Uterus (tissue), 4 donors: ENCODE results near the gene ITIH4. TPM values are rescaled to one million over a fixed set of nuclear protein-coding genes. Genes with fewer than 3 reads are reported as not detected.

ENCODE experiments used
- DNase-seq, 2 donors: peaks; one replicate each; pipeline ENCODE4 v3.0.0-alpha.2; 2019 to 2020
- H3K27ac ChIP-seq, 2 donors: fragments of 200-600 bp; sonication (generic); 1 replicate in 1 of 2; 2 replicates in 1 of 2; pipeline ENCODE4 v1.5.1; 2016 to 2018
- H3K27me3 ChIP-seq, 2 donors: fragments of 200-600 bp; sonication (generic); one replicate each; pipeline ENCODE4 v1.5.1; 2018 to 2019; ENCODE audit warnings: control low read depth in 1 of 2
- H3K36me3 ChIP-seq, 2 donors: fragments of 200-600 bp; sonication (generic); one replicate each; pipeline ENCODE4 v1.5.1; 2019; ENCODE audit warnings: control low read depth in 1 of 2
- H3K4me1 ChIP-seq, 2 donors: fragments of 200-600 bp; sonication (generic); one replicate each; pipeline ENCODE4 v1.5.1; 2018 to 2019; ENCODE audit warnings: control low read depth in 1 of 2
- H3K4me3 ChIP-seq, 2 donors: fragments of 200-600 bp; sonication (generic); 1 replicate in 1 of 2; 2 replicates in 1 of 2; pipeline ENCODE4 v1.5.1; 2018 to 2019; ENCODE audit warnings: mild to moderate bottlenecking in 1 of 2
- H3K9me3 ChIP-seq, 2 donors: fragments of 200-600 bp; sonication (generic); one replicate each; pipeline ENCODE4 v1.5.1; 2019; ENCODE audit warnings: control low read depth in 1 of 2
- CTCF ChIP-seq, 4 experiments: fragments of 200-600 bp in 2 of 4; fragments of 450-650 bp in 2 of 4; sonication (generic) in 2 of 4; IDR thresholded peaks; one replicate each; pipeline ENCODE4 v1.5.1; 2016 to 2019; ENCODE audit warnings: antibody characterized with exemption in 4 of 4, mild to moderate bottlenecking in 2 of 4, moderate library complexity in 1 of 4
- POLR2A ChIP-seq, 2 donors: fragments of 450-650 bp; IDR thresholded peaks; one replicate each; pipeline ENCODE4 v1.6.1; 2016; ENCODE audit warnings: antibody characterized with exemption in 2 of 2, mild to moderate bottlenecking in 1 of 2, moderate library complexity in 1 of 2
- intact Hi-C: fragments of 100-400 bp; cut with DNase I; formaldehyde crosslinking; loops from one replicate; pipeline ENCODE4 v1.15.1; 2023; ENCODE audit warnings: low total_unique reads
- microRNA-seq: library from miRNA; unstranded; fragments of <30 nt; microRNA quantifications from one replicate; pipeline ENCODE4, GENCODE V29; 2016; ENCODE audit warnings: borderline microRNAs expressed, borderline replicate concordance
- small RNA-seq: library from RNA; depleted of rRNA; stranded (forward); fragments of <200 nt; gene quantifications from one replicate; pipeline ENCODE3, GENCODE V24; 2016
- total RNA-seq, 4 donors: library from RNA; depleted of rRNA in 3 of 4; stranded (reverse); fragments of >200 nt in 3 of 4; gene quantifications; one replicate each; pipeline versions ENCODE4 v1.1.0 to v1.2.4, GENCODE V29; 2014 to 2023
- donor health status: DM: yes; HTN: yes; CAD: no.

ITIH4 gene
- total RNA-seq, 4 donors from 2014 or later: 0.26 to 8.7 (median 6.9) TPM

DNA sequence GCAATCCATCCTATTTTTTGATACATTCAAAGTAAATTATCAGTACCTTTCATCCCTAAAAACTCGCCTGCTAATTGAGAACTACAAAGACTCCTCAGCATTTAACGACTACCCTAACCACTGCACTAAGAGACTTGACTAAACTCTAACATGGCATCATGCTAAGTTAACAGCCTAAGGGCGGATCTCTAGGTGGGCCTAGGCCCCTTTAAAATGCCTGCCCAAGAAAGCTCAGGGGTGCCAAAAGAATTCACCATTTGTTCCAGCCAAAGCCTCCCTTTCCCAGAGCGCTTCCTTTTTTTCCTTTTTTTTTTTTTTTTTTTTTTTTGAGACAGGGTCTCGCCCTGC lies 59.2 kb downstream of the ITIH4 start:
- Histone ChIP-seq H3K27ac (peak overlapping the region; percentile 77), H3K36me3 (no peaks in the 10 kb centered on the region), H3K4me3 (peak overlapping the region; percentile 88 to 91), H3K27me3 (no peaks in the 10 kb centered on the region), H3K4me1 (peaks cover 0 to 8% of the 10 kb centered on the region in 2 donors), H3K9me3 (no peaks in the 10 kb centered on the region)
- TF ChIP-seq CTCF (IDR thresholded peaks at IDR 0.05): no peak
- TF ChIP-seq POLR2A (IDR thresholded peaks at IDR 0.05): no peak
- DNase-seq: no peak
- intact Hi-C loops: no loop called here

- Histone ChIP-seq H3K4me3 (peak within 1 kb of the TSS; percentile 88 to 91), H3K9me3 (no peaks in the 10 kb centered on the region), H3K4me1 (peaks cover 0 to 8% of the 10 kb centered on the region in 2 donors), H3K36me3 (no peaks in the 10 kb centered on the region), H3K27ac (peak within 1 kb of the TSS; percentile 77), H3K27me3 (no peaks in the 10 kb centered on the region)
- peak; percentile 87 to 90 for DNase-seq
- intact Hi-C loops: no loop called here
- TF ChIP-seq CTCF (IDR thresholded peaks at IDR 0.05) (peak; percentile 3 to 25 (median 10)), POLR2A (IDR thresholded peaks at IDR 0.05) (peak; percentile 42 to 53)
Observed at GRCh38 chr3:52770496-52771333, 59.8 kb downstream of the ITIH4 start, which contains the start of gene NEK4. TSS of gene NEK4 (minus strand) at chr3:52770940. CDS start at chr3:52770746, 194 bp downstream.

DNA sequence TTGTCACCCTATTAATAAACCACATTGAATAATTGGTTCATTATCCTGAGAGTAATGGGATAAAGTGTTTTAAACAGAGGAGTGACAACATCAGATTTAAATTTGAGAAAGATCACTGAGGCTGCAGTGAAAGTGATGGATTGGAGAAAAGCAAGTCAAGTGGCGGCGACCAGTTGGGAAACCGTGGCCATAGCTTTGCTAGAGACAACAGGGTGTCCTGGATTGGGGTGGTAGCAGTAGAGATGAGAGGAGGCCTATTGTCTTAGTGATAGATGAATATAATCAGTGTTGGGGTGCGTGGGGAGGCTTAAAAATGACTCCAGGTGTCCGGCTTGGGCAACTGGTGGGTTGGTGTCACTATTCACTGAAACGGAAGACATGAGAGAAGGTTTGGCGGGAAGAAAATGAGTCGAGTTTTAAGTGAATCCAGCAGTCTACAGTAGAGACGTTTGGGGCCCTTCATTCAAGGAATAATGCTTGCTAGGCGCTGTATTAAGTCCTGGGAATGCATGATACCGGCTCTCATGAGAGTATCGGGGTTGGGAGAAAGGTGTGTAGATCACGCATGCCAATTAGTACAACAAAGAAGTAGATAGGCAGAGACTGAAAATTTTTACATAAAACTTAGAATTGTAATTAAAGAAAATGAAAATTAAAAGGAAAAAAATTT lies 60.6 kb downstream of the ITIH4 start:
- intact Hi-C loops: no loop called here
- H3K27ac ChIP-seq: peak overlapping the region; percentile 24 to 77
- no peak for TF ChIP-seq CTCF (IDR thresholded peaks at IDR 0.05)
- no peak for TF ChIP-seq POLR2A (IDR thresholded peaks at IDR 0.05)
- no peaks in the 10 kb centered on the region for H3K9me3 ChIP-seq
- peak overlapping the region; percentile 88 to 91 for H3K4me3 ChIP-seq
- H3K4me1 ChIP-seq: peaks cover 0 to 8% of the 10 kb centered on the region in 2 donors
- DNase-seq: no peak
- H3K36me3 ChIP-seq: no peaks in the 10 kb centered on the region
- H3K27me3 ChIP-seq: no peaks in the 10 kb centered on the region

GRCh38 chr3:52763466-52763865 lies 67.0 kb downstream of the ITIH4 start:
- no peak for DNase-seq
- no peaks in the 10 kb centered on the region for H3K9me3 ChIP-seq
- intact Hi-C loops: no loop called here
- no peaks in the 10 kb centered on the region for H3K36me3 ChIP-seq
- H3K27ac ChIP-seq: no peak overlapping the region
- no peaks in the 10 kb centered on the region for H3K27me3 ChIP-seq
- H3K4me1 ChIP-seq: no peaks in the 10 kb centered on the region
- TF ChIP-seq CTCF (IDR thresholded peaks at IDR 0.05) (no peak), POLR2A (IDR thresholded peaks at IDR 0.05) (no peak)
- no peak overlapping the region for H3K4me3 ChIP-seq

Small RNA genes within 50 kb of the gene (microRNA-seq; reads per million reads assigned to microRNA genes)
- gene MIR8064: not detected

Small RNA genes within 50 kb of the gene (small RNA-seq; reads per million reads assigned to genes)
- not detected for gene MIR8064
- not detected for gene MUSTN1

Other genes with a start within 250 kb of the ITIH4 start
- gene PBRM1, start 144.8 kb downstream of the ITIH4 start, total RNA-seq: 100 to 1,000 TPM in 1 of 4 donors, 10 to 100 TPM in 3; 22.5 to 152 (median 56.6) TPM
- 100 to 1,000 TPM in 1 of 4 donors, 10 to 100 TPM in 3; 29.5 to 108 (median 53.9) TPM for gene GNL3, start 144.6 kb downstream of the ITIH4 start, total RNA-seq
- gene GLT8D1, start 124.9 kb downstream of the ITIH4 start, total RNA-seq: 100 to 1,000 TPM in 1 of 4 donors, 10 to 100 TPM in 2, 1 to 10 TPM in 1; 7.9 to 141 (median 48.9) TPM
- 10 to 100 TPM in 3 of 4 donors, 1 to 10 TPM in 1; 9.0 to 67.4 (median 59.1) TPM for gene SPCS1, start 124.6 kb downstream of the ITIH4 start, total RNA-seq
- 10 to 100 TPM; 16.8 to 48.0 (median 37.7) TPM for gene NEK4, start 59.7 kb downstream of the ITIH4 start, total RNA-seq
- under 1 TPM in 1 of 4 donors, not detected in 3; 0.18 TPM for gene ITIH1, start 53.1 kb downstream of the ITIH4 start, total RNA-seq
- gene ITIH3, start 35.9 kb downstream of the ITIH4 start, total RNA-seq: 10 to 100 TPM in 1 of 4 donors, 1 to 10 TPM in 2, under 1 TPM in 1; 0.48 to 11.8 (median 5.6) TPM
- 10 to 100 TPM in 1 of 4 donors, 1 to 10 TPM in 2, not detected in 1; 1.8 to 35.2 (median 8.7) TPM for gene MUSTN1, start 4.3 kb upstream of the ITIH4 start, total RNA-seq
- gene STIMATE, start 66.9 kb upstream of the ITIH4 start, total RNA-seq: 10 to 100 TPM in 3 of 4 donors, 1 to 10 TPM in 1; 6.7 to 24.1 (median 21.5) TPM
- 10 to 100 TPM in 3 of 4 donors, 1 to 10 TPM in 1; 3.3 to 37.9 (median 15.1) TPM for gene SFMBT1, start 215.4 kb upstream of the ITIH4 start, total RNA-seq